Smooth muscle cell of the brain vasculature (primary cell): ENCODE data around the gene EXD3.
"Not testable (repeated sequence)": the region's sequence is repeated elsewhere in the genome, so short reads cannot be mapped to it uniquely, and the experiment has no call there.

Experiments
- DNase-seq: peaks from one replicate; pipeline ENCODE4 v3.0.0-alpha.2; 2012; ENCODE audit warnings: low read depth, low spot score

Gene EXD3

DNA sequence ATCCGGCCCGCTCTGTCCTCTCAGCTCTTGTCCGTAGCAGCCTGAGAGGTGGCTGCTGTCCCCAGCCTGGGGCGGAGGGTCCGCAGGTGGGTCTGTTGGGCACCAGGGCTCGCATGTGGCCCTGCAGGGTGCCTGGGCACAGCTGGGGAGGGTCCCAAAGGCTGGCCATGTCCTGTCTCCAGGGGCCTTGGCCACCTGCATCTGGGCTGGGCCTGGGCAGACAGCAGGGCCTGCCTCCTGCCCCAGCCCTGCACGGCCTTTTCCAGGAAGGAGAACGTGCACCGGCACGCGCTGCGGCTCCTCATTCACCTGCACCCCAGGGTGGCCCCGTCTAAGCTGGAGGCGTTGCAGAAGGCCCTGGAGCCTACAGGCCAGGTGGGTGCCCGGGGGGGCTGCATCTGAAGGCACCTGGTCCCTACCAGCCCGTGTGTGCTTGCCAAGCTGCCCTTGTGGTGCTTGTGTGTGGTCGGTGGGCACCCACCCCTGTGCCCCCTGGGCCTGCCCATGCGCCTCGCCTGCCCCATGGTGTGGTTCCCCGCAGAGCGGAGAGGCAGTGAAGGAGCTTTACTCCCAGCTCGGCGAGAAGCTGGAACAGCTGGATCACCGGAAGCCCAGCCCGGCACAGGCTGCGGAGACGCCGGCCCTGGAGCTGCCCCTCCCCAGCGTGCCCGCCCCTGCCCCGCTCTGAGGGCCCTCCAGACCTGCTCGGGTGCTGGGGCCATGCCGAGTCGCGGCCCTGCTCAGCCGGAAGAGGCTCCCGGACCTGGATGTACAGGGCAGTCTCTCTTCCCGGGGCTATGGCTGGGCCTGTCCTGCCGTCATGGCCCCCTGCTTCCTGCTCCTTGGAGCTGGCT is 150.5 kb downstream of the EXD3 start:
- no peak for DNase-seq

DNA sequence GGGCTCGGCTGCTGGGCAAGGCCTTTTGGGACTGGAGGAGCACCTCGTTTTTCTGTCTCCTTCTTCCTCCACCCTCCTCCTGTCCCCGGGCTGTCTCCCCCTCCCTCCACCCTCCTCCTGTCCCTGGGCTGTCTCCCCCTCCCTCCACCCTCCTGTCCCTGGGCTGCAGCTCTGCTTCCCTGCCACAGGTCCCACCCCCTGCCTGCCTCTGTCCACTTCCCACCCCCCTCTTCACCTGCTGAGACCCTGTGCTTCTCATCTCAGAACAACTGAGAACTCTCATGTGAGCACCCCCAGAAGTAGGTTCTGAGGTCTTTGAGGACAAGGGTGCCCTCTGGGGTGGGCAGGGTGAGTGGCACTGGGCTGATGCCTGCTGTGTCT is 151.3 kb downstream of the EXD3 start:
- DNase-seq, result no peak

DNA sequence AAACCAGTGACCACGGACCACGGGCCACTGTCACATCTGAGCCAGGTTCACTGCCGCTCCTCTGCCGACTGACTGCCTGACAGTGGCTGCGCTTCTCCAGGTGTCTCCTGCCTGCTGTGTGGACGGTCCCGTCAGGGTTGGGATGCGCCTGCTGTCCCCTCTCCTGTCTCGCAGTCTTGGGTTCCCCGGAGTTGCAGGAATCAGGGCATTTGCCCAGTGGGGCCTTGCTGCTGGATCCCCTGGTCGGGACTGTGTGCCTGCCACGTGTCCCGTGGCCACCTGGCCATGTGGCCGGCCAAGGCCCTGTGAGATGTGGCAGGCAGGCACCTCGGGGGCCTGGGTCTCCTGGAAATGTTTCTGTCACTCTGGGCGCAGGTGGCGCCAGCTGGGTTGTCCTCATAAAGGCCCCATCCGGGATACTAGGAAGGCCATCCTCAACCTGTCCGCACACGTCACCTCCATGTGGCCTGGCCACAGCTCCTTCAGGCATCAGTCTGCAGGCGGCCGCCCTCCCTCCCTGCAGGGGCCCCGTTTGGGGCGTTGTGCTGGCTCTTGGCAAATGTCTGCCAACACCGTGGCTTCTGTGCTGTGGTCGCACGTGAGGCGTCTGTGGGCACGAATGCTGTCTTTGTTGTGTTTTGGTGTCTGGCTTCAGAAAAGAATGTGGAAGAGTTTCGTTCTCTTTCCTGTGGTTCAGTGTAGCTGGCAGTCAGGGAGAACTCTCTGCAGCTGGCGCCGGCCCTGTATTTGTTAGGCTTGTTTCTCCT is 151.8 kb downstream of the EXD3 start:
- no peak for DNase-seq

DNA sequence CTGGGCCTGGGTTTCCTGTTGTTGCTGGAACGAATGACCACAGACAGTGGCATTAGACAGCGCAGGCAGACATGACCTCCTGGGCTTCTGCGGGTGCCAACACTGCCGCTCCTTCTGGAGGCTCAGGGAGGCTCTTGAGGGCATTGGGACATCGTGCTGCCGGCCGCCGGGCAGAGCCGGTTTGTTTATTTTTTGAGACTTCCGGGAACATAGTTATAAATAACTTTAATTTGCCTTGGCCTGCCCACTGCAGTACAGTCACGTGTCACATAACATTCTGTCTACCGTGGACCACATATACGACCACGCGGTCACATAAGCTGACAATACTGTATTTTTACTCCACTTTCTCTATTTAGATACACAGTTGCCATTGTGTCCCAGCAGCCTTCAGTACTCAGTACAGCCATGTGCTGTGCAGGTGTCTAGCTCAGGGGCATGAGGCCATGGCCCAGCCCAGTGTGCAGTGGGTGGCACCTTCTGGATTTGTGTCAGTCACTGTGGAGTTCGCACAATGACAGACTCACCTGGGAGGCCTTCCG is 153.7 kb downstream of the EXD3 start:
- no peak for DNase-seq

DNA sequence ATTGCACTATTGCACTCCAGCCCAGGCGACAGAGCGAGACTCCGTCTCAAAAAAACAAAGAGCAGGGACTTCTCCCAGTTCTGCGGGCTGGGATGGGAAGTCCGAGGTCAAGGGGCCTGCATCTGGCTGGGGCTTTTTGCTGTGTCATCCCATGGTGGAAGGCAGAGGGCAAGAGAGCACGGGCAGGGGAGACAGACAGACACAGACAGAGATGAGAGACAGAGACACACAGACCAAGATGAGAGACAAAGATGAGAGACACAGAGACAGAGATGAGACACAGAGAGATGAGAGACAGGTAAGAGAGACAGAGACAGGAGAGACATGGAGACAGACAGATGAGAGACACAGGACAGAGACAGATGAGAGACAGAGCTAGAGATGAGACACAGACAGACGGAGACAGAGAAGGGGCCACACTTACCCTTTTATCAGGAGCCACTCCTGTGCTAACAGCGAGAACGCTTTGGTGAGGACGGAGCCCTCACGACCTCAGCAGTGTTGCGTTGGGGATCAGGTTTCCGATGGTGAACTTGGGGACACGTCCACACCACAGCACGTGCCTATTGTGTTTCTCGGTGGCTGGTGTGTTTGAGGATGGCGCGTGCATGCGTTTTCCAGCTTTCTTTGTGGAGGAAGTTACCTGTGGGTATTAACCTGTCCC is 154.3 kb downstream of the EXD3 start:
- no peak for DNase-seq

DNA sequence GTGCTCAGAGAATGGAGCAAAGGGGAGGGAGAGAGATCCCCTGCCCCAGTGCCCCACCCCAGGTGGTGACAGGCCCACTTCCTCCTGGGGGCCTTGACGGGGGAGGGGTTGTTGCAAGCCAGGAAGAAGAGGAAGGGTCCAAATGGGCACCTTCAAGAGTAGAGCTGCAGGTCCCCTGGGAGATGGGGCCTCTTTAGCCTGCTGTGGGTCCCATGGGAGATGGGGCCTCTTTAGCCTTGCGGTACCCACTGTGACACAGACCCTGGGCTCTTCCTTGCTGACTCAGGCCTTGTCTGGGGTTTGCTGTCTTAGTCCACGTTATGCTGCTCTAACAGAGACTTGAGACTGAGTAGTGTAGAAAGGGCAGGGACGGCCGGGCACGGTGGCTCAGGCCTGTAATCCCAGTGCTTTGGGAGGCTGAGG is 155.0 kb downstream of the EXD3 start:
- DNase-seq, result no peak

DNA sequence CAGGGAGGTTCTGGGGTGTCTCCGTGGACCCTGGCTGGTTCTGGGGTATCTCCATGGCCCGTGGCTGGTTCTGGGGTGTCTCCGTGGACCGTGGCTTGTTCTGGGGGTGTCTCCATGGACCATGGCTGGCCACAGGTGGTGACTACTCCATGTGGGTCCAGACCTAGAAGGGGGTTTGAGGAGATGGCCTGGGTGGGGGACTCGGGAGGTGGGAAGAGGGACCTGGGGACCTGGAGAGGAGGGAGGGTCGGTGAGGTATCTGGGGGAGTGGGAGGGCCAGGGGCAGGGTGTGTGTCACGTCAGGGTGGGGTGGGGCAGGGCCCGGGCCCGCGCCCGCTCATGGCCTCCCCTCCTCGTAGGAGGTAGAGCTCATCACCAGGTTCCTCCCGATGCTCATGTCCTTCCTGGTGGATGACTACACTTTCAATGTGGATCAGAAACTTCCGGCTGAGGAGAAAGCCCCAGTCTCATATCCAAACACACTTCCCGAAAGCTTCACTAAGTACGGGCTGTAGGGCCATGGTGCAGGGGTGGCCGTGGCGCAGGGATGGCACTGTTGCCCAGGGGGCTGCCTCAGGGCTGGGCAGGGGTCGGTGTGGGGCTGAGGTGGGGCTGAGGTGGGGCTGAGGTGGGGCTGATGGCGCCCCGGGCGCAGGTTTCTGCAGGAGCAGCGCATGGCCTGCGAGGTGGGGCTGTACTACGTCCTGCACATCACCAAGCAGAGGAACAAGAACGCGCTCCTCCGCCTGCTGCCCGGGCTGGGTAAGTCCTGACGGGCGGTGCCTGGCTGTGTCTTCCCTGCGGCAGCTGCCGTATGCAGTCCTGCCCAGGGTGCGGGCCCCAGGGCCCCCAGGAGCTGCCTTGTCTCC is 156.1 kb downstream of the EXD3 start:
- DNase-seq, result no peak

DNA sequence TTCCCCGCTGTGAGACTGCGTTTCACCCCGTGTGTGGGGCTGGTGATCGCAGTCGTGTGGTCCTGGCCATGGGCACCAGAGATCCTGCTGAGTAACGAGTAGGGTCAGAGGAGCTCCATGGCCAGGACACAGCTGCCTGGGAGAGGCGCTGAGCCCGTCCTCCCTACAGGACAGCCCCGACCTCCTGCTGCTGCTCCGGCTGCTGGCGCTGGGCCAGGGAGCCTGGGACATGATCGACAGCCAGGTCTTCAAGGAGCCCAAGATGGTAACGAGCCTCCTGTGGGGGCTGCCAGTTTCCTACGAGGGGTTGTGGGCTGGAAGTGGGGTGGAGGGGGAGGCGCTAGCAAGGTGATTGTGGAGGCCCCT is 156.8 kb downstream of the EXD3 start:
- no peak for DNase-seq

DNA sequence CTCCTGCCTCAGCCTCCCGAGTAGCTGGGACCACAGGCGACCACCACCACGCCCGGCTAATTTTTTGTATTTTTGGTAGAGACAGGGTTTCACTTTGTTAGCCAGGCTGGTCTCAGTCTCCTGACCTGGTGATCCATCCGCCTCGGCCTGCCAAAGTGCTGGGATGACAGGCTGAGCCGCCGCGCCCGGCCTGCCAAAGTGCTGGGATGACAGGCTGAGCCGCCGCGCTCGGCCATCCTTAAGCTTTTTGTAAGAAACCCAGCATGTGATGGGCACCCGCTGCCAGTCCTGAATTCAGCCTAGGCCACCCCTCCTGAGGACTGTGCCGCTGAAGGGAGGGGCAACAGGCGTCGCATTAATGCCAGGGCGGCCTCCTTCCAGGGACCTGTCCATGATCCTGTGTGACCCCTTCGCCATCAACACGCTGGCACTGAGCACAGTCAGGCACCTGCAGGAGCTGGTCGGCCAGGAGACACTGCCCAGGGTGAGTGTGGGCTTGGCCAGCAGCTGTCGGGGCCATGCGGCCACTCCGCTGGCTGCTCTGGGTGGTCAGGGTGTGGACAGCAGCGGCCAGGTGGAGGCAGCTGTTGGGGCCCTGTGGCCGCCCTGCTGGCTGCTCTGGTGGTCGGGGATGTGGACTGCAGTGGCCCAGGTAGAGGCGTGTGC is 157.3 kb downstream of the EXD3 start:
- no peak for DNase-seq

DNA sequence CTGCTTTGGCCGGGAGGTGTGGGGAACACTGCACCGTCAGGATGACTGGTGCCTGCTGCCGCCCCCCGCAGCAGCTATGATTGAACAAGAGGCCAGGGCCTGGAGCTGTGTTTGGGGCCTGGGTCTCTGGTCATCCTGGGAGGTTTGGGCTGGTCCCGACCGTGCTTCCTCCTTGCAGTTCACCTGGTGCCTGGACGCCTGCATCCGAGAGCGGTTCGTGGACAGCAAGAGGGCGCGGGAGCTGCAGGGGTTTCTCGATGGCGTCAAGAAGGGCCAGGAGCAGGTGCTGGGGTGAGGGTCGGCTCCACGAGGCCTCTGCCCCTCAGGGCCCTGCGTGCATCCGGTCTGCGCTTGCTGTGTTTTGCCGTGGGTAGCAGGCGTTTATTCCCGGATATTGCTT is 158.9 kb downstream of the EXD3 start:
- no peak for DNase-seq

DNA sequence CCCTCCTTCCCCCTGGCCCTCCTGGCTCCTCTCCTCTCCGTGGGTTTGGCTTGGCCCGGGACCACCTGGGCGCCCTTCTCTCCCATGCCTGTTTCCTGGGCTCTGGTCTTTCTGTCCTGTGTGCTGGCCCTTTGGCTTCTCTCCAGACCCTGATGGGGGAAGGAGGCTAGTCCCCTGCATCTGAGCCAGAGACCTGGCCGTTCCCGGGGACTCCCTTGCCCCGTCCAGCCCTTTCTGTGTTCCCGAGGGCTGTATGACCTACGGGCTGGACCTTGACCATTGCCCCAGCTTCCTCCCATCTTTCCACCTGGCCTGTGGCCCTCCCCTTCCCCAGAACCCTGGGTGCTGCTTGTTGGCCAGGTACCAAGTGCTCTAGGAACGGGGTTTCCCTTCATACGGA is 159.5 kb downstream of the EXD3 start:
- no peak for DNase-seq

DNA sequence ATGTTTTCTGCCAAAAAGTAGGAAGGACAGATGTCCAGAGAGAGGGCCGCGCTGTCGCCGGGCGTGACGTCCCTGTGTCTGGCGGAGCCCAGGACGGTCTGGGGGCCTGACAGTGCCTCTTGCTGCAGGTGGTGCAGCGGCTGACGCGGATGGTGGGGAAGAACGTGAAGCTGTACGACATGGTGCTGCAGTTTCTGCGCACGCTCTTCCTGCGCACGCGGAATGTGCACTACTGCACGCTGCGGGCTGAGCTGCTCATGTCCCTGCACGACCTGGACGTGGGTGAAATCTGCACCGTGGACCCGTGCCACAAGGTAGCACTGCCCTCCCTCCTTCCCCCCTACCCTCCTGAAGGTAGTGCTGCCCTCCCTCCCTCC is 160.1 kb downstream of the EXD3 start:
- no peak for DNase-seq

DNA sequence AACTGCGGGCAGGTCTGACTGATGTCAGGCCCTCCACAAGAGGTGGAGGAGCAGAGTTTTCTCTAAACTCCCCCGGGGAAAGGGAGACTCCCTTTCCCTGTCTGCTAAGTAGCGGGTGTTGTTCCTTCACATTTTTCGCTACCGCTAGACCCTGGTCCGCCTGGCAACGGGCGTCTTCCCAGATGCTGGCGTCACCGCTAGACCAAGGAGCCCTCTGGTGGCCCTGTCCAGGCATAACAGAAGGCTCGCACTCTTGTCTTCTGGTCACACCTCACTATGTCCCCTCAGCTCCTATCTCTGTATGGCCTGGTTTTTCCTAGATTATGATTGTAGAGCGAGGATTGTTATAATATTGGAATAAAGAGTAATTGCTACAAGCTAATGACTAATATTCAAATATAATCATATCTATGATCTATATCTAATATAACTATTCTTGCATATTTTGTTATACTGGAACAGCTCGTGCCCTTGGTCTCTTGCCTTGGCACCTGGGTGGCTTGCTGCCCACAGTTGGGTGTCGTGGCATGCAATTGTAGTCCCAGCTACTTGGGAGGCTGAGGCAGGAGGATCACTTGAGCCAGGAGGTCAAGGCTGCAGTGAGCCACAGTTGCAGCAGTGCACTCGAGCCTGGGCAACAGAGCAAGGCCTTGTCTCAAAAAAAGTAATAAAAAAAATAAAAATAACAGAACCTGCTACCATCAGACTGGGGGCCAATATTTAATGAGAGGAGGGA is 160.6 kb downstream of the EXD3 start:
- DNase-seq, result not testable (repeated sequence)
